ENCODE results near the gene FBXL2.

DNA sequence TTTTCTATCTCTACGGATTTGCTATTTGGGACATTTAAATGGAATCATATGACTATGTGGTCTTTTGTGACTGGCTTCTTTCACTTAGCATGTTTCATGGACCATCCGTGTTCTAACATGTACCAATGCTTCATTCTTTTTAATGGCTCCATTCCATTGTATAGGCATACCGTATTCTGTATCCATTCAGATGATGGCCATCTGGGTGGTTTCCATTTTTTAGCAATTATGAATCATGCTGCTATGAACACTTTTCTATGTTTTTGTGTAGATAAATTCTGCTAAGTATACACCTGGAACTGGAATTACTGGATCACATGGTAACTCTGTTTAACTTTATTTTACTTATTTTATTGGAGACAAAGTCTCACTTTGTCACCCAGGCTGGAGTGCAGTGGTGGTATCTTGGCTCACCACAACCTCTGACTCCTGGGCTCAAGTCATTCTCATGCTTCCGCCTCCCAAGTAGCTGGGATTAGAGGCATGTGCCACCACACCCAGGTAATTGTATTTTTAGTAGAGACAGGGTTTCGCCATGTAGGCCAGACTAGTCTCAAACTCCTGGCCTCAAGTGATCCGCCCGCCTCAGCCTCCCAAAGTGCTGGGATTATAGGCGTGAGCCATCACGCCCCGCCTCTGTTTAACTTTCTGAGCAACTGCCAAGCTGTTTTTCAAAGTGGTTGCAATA, 149.5 kb downstream of the FBXL2 start:
- TF ChIP-seq, protein P1, sequence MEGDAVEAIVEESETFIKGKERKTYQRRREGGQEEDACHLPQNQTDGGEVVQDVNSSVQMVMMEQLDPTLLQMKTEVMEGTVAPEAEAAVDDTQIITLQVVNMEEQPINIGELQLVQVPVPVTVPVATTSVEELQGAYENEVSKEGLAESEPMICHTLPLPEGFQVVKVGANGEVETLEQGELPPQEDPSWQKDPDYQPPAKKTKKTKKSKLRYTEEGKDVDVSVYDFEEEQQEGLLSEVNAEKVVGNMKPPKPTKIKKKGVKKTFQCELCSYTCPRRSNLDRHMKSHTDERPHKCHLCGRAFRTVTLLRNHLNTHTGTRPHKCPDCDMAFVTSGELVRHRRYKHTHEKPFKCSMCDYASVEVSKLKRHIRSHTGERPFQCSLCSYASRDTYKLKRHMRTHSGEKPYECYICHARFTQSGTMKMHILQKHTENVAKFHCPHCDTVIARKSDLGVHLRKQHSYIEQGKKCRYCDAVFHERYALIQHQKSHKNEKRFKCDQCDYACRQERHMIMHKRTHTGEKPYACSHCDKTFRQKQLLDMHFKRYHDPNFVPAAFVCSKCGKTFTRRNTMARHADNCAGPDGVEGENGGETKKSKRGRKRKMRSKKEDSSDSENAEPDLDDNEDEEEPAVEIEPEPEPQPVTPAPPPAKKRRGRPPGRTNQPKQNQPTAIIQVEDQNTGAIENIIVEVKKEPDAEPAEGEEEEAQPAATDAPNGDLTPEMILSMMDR (IDR thresholded peaks at IDR 0.05; ENCODE audit: low read depth, low read length), result no peak
- no peak for TF ChIP-seq POLR2A (IDR thresholded peaks at IDR 0.05; ENCODE audit: extremely low read depth, insufficient read length)
- TF ChIP-seq MYC (IDR thresholded peaks at IDR 0.05; ENCODE audit: low read depth, low read length), result no peak
- TF ChIP-seq, protein P2, sequence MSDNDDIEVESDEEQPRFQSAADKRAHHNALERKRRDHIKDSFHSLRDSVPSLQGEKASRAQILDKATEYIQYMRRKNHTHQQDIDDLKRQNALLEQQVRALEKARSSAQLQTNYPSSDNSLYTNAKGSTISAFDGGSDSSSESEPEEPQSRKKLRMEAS (IDR thresholded peaks at IDR 0.05; ENCODE audit: low read depth, low read length), result no peak

Data from NB4 (cell line).